ENCODE measurements around the gene NSUN4. TPM values are rescaled to one million over a fixed set of nuclear protein-coding genes. Genes with fewer than 3 reads are reported as not detected.

Gene NSUN4
- total and polyA plus RNA-seq, 8 donors: 1.2 to 56.7 (median 11.4) TPM

- Histone ChIP-seq H3K36me3 (peaks cover 8 to 54% (median 36%) of the 10 kb centered on the region in 4 donors), H3K27me3 (no peaks in the 10 kb centered on the region), H3K27ac (peak overlapping the region; percentile 69 to 84 (median 82)), H3K4me3 (no peak overlapping the region), H3K9me3 (no peaks in the 10 kb centered on the region), H3K4me1 (peaks cover 0 to 25% (median 7%) of the 10 kb centered on the region in 4 donors)
- peak in 1 of 2 donors; percentile 38 for DNase-seq
- intact Hi-C loops (cut with DNase I; ENCODE audit: low total_unique reads): no loop called here
- no peak for TF ChIP-seq POLR2A (IDR thresholded peaks at IDR 0.05)
- TF ChIP-seq CTCF (IDR thresholded peaks at IDR 0.05): no peak
- TF ChIP-seq POLR2AphosphoS5 (IDR thresholded peaks at IDR 0.05): no peak
- no peak for TF ChIP-seq EP300 (IDR thresholded peaks at IDR 0.05)
- WGBS, 5 donors: 27 to 45% (median 40%) methylated on average over 4 of the region's 4 CpGs
Measured at GRCh38 chr1:46369542-46370213, 29.1 kb downstream of the NSUN4 start.

GRCh38 chr1:46370214-46370633 is 29.6 kb downstream of the NSUN4 start:
- Histone ChIP-seq H3K9me3 (no peaks in the 10 kb centered on the region), H3K27ac (peak overlapping the region; percentile 69 to 84 (median 82)), H3K4me3 (no peak overlapping the region), H3K36me3 (peaks cover 6 to 49% (median 31%) of the 10 kb centered on the region in 4 donors), H3K27me3 (no peaks in the 10 kb centered on the region), H3K4me1 (peaks cover 0 to 25% (median 7%) of the 10 kb centered on the region in 4 donors)
- intact Hi-C loops (cut with DNase I; ENCODE audit: low total_unique reads): no loop called here
- WGBS, 5 donors: 28 to 50% (median 45%) methylated on average over 3 of the region's 3 CpGs
- TF ChIP-seq EP300 (IDR thresholded peaks at IDR 0.05) (no peak), POLR2AphosphoS5 (IDR thresholded peaks at IDR 0.05) (peak in 1 of 3 donors; percentile 46)
- peak; percentile 68 to 76 for DNase-seq

- H3K4me3 ChIP-seq: no peak overlapping the region
- H3K27ac ChIP-seq: no peak overlapping the region
- intact Hi-C loops (cut with DNase I; ENCODE audit: low total_unique reads): no loop called here
- TF ChIP-seq EP300 (IDR thresholded peaks at IDR 0.05) (no peak), POLR2A (IDR thresholded peaks at IDR 0.05) (no peak), CTCF (IDR thresholded peaks at IDR 0.05) (no peak), POLR2AphosphoS5 (IDR thresholded peaks at IDR 0.05) (no peak)
- no peaks in the 10 kb centered on the region for H3K9me3 ChIP-seq
- no peak for DNase-seq
- peaks cover 0 to 29% (median 17%) of the 10 kb centered on the region in 4 donors for H3K36me3 ChIP-seq
- H3K4me1 ChIP-seq: peaks cover 0 to 25% (median 7%) of the 10 kb centered on the region in 4 donors
- no peaks in the 10 kb centered on the region for H3K27me3 ChIP-seq
- WGBS, 5 donors: 100% methylated on average over 1 of the region's 1 CpG
Measured at GRCh38 chr1:46372431-46372830, 31.8 kb downstream of the NSUN4 start.

- no peaks in the 10 kb centered on the region for H3K4me1 ChIP-seq
- no peak for DNase-seq
- WGBS, 5 donors: 92 to 100% (median 96%) methylated on average over 1 of the region's 1 CpG
Measured at GRCh38 chr1:46379996-46380395, 39.4 kb downstream of the NSUN4 start.

More at GRCh38 chr1:46379996-46380395, 39.4 kb downstream of the NSUN4 start:
- no peak for TF ChIP-seq POLR2AphosphoS5 (IDR thresholded peaks at IDR 0.05)
- no peak for TF ChIP-seq EP300 (IDR thresholded peaks at IDR 0.05)
- TF ChIP-seq POLR2A (IDR thresholded peaks at IDR 0.05): no peak
- no peak for TF ChIP-seq CTCF (IDR thresholded peaks at IDR 0.05)
- Histone ChIP-seq H3K27ac (no peak overlapping the region), H3K36me3 (no peaks in the 10 kb centered on the region), H3K9me3 (peaks cover 0 to 4% (median 0%) of the 10 kb centered on the region in 4 donors), H3K27me3 (no peaks in the 10 kb centered on the region), H3K4me3 (no peak overlapping the region)
- intact Hi-C loops (cut with DNase I; ENCODE audit: low total_unique reads): no loop called here
